Measurements from ENCODE around the gene GLT1D1.
"Not testable (repeated sequence)": the region's sequence is repeated elsewhere in the genome, so short reads cannot be mapped to it uniquely, and the experiment has no call there.

Gene GLT1D1

GRCh38 chr12:128852885-128853599 lies at the start of gene GLT1D1:
TSS of gene GLT1D1 (plus strand) at chr12:128853478. CDS start at chr12:128853582, 104 bp downstream.
- no peak for DNase-seq (ENCODE audit: low read depth in 2 of 2)

GRCh38 chr12:128803788-128804187 lies 49.5 kb upstream of the GLT1D1 start:
- DNase-seq (ENCODE audit: low read depth in 2 of 2), result no peak

GRCh38 chr12:128804762-128805161 lies 48.5 kb upstream of the GLT1D1 start:
- no peak for DNase-seq (ENCODE audit: low read depth in 2 of 2)

GRCh38 chr12:128805406-128805805 lies 47.9 kb upstream of the GLT1D1 start:
- not testable (repeated sequence) for DNase-seq (ENCODE audit: low read depth in 2 of 2)

- no peak for DNase-seq (ENCODE audit: low read depth in 2 of 2)
Observed at GRCh38 chr12:128806573-128806972, 46.7 kb upstream of the GLT1D1 start.

- no peak for DNase-seq (ENCODE audit: low read depth in 2 of 2)
Observed at GRCh38 chr12:128807161-128807724, 46.0 kb upstream of the GLT1D1 start.

- DNase-seq (ENCODE audit: low read depth in 2 of 2), result no peak
Observed at GRCh38 chr12:128808651-128809050, 44.6 kb upstream of the GLT1D1 start.

- no peak for DNase-seq (ENCODE audit: low read depth in 2 of 2)
Observed at GRCh38 chr12:128810182-128811127, 42.8 kb upstream of the GLT1D1 start.

- no peak for DNase-seq (ENCODE audit: low read depth in 2 of 2)
Observed at GRCh38 chr12:128811806-128812205, 41.5 kb upstream of the GLT1D1 start.

GRCh38 chr12:128813392-128813791 lies 39.9 kb upstream of the GLT1D1 start:
- DNase-seq (ENCODE audit: low read depth in 2 of 2), result no peak

GRCh38 chr12:128813883-128814282 lies 39.4 kb upstream of the GLT1D1 start:
- no peak for DNase-seq (ENCODE audit: low read depth in 2 of 2)

- no peak for DNase-seq (ENCODE audit: low read depth in 2 of 2)
Observed at GRCh38 chr12:128814411-128815261, 38.6 kb upstream of the GLT1D1 start.

GRCh38 chr12:128815779-128816642 lies 37.3 kb upstream of the GLT1D1 start:
- no peak for DNase-seq (ENCODE audit: low read depth in 2 of 2)

GRCh38 chr12:128816643-128816920 lies 36.7 kb upstream of the GLT1D1 start:
- no peak for DNase-seq (ENCODE audit: low read depth in 2 of 2)

- no peak for DNase-seq (ENCODE audit: low read depth in 2 of 2)
Observed at GRCh38 chr12:128817111-128818015, 35.9 kb upstream of the GLT1D1 start.

GRCh38 chr12:128818065-128819022 lies 34.9 kb upstream of the GLT1D1 start:
- DNase-seq (ENCODE audit: low read depth in 2 of 2), result no peak

GRCh38 chr12:128819293-128820144 lies 33.8 kb upstream of the GLT1D1 start:
- DNase-seq (ENCODE audit: low read depth in 2 of 2), result no peak

GRCh38 chr12:128820253-128820652 lies 33.0 kb upstream of the GLT1D1 start:
- DNase-seq (ENCODE audit: low read depth in 2 of 2), result no peak
